ENCODE data around the gene TMEM123.

Gene TMEM123

DNA sequence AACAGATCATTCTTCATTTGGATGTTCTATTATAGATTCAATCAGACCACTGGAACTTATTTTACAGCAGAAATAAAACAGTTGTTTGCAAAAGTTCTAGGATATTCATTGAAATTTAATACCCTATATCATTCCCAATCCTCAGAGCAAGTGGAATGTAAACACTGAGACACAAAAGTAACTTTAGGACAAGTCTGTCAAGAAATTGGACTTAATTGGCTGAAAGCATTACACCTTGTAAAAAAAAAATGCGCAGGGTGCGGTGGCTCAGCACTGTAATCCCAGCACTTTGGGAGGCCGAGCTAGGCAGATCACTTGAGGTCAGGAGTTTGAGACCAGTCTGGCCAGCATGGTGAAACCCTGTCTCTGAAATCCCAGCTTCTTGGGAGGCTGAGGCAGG lies 29.9 kb upstream of the TMEM123 start:
- Mint-ChIP-seq H3K27ac (no peak overlapping the region), H3K4me1 (ENCODE audit: low read depth) (peaks cover 13% of the 10 kb centered on the region), H3K27me3 (no peaks in the 10 kb centered on the region), H3K9me3 (no peaks in the 10 kb centered on the region), H3K4me3 (no peak overlapping the region), H3K36me3 (ENCODE audit: low read depth) (no peaks in the 10 kb centered on the region)

- Mint-ChIP-seq H3K4me3 (no peak overlapping the region), H3K36me3 (ENCODE audit: low read depth) (no peaks in the 10 kb centered on the region), H3K4me1 (ENCODE audit: low read depth) (peaks cover 36% of the 10 kb centered on the region), H3K27ac (no peak overlapping the region), H3K9me3 (no peaks in the 10 kb centered on the region), H3K27me3 (no peaks in the 10 kb centered on the region)
These were observed 27.2 kb upstream of the TMEM123 start for GRCh38 chr11:102479733-102480132.

- no peaks in the 10 kb centered on the region for H3K27me3 Mint-ChIP-seq
- no peaks in the 10 kb centered on the region for H3K36me3 Mint-ChIP-seq (ENCODE audit: low read depth)
- peaks cover 46% of the 10 kb centered on the region for H3K4me1 Mint-ChIP-seq (ENCODE audit: low read depth)
- H3K4me3 Mint-ChIP-seq: no peak overlapping the region
- H3K9me3 Mint-ChIP-seq: no peaks in the 10 kb centered on the region
- no peak overlapping the region for H3K27ac Mint-ChIP-seq
These were observed 26.2 kb upstream of the TMEM123 start for GRCh38 chr11:102478673-102479299.

DNA sequence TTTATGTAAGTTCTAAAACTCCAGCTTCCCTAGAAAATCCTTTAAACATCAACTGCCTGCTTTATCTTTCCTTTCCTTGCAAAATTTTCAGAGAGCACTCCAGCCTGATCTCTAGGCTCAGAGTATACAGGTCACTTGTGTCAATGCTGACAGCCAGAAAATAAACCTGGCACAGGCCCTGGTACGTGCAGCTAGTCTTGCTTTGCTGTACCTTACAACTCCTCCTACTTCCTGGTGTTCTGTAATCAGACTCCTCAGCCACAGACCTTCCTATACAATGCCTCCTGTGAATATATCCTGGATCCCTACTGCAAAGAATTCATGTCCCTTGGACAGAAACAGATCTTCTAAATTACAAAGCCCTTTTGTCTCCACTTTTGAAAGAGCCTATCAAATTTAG lies 24.2 kb upstream of the TMEM123 start:
- Mint-ChIP-seq H3K36me3 (ENCODE audit: low read depth) (no peaks in the 10 kb centered on the region), H3K4me1 (ENCODE audit: low read depth) (peaks cover 56% of the 10 kb centered on the region), H3K4me3 (peak overlapping the region; percentile 37), H3K27me3 (no peaks in the 10 kb centered on the region), H3K27ac (peak overlapping the region; percentile 93), H3K9me3 (no peaks in the 10 kb centered on the region)

DNA sequence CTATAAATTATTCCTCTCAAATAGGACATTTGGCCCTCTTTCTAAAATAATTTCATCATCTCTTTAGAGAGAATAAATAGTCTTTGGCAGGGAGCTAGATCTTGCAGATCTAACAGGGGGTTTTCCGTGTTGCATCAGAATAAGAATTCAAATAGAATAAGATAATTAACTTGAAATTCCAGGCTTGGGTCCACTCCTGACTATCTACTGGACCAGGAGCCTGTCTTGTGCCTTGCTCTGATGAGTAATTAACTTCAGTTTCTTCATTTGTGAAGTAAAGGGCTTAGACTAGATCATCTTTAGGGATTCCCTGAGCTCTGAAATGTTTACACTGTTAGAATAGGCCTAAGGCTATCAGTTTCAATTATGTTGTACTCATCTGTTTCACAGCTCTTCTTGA lies 23.5 kb upstream of the TMEM123 start:
- no peaks in the 10 kb centered on the region for H3K9me3 Mint-ChIP-seq
- peak overlapping the region; percentile 93 for H3K27ac Mint-ChIP-seq
- peak overlapping the region; percentile 3 for H3K4me3 Mint-ChIP-seq
- no peaks in the 10 kb centered on the region for H3K27me3 Mint-ChIP-seq
- no peaks in the 10 kb centered on the region for H3K36me3 Mint-ChIP-seq (ENCODE audit: low read depth)
- peaks cover 63% of the 10 kb centered on the region for H3K4me1 Mint-ChIP-seq (ENCODE audit: low read depth)

DNA sequence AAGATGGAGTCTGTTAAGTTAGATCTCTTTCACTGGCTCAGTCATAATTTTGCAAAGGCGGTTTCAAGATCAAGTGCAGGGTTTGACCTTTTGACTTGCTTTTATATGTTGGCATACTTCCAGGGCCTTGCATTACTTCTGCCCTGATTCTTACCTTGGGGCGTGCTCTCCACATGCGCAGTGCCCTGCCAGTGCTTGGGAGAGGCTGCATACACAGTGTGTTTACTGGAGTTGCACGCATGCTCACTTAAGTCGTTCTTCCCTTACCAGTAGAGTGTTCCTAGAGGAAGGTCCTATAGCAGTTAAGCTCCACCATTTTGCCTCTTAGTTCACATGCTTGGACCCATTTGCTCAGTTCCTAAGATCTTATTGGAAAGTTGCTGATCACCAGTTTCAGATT lies 21.0 kb upstream of the TMEM123 start:
- Mint-ChIP-seq H3K36me3 (ENCODE audit: low read depth) (no peaks in the 10 kb centered on the region), H3K9me3 (no peaks in the 10 kb centered on the region), H3K4me3 (no peak overlapping the region), H3K27ac (peak overlapping the region; percentile 43), H3K27me3 (no peaks in the 10 kb centered on the region), H3K4me1 (ENCODE audit: low read depth) (peaks cover 83% of the 10 kb centered on the region)

- no peak overlapping the region for H3K27ac Mint-ChIP-seq
- no peaks in the 10 kb centered on the region for H3K27me3 Mint-ChIP-seq
- peaks cover 86% of the 10 kb centered on the region for H3K4me1 Mint-ChIP-seq (ENCODE audit: low read depth)
- no peak overlapping the region for H3K4me3 Mint-ChIP-seq
- H3K36me3 Mint-ChIP-seq (ENCODE audit: low read depth): no peaks in the 10 kb centered on the region
- no peaks in the 10 kb centered on the region for H3K9me3 Mint-ChIP-seq
These were observed 19.6 kb upstream of the TMEM123 start for GRCh38 chr11:102472127-102472526.

- Mint-ChIP-seq H3K4me3 (no peak overlapping the region), H3K27ac (no peak overlapping the region), H3K9me3 (no peaks in the 10 kb centered on the region), H3K27me3 (no peaks in the 10 kb centered on the region), H3K36me3 (ENCODE audit: low read depth) (no peaks in the 10 kb centered on the region), H3K4me1 (ENCODE audit: low read depth) (peaks cover 83% of the 10 kb centered on the region)
These were observed 18.9 kb upstream of the TMEM123 start for GRCh38 chr11:102471474-102471873.

- Mint-ChIP-seq H3K27ac (no peak overlapping the region), H3K27me3 (no peaks in the 10 kb centered on the region), H3K4me3 (peak overlapping the region; percentile 9), H3K4me1 (ENCODE audit: low read depth) (peaks cover 84% of the 10 kb centered on the region), H3K9me3 (no peaks in the 10 kb centered on the region), H3K36me3 (ENCODE audit: low read depth) (no peaks in the 10 kb centered on the region)
These were observed 17.7 kb upstream of the TMEM123 start for GRCh38 chr11:102470251-102470650.

- H3K4me1 Mint-ChIP-seq (ENCODE audit: low read depth): peaks cover 84% of the 10 kb centered on the region
- H3K27ac Mint-ChIP-seq: no peak overlapping the region
- H3K4me3 Mint-ChIP-seq: peak overlapping the region; percentile 9
- no peaks in the 10 kb centered on the region for H3K27me3 Mint-ChIP-seq
- no peaks in the 10 kb centered on the region for H3K9me3 Mint-ChIP-seq
- no peaks in the 10 kb centered on the region for H3K36me3 Mint-ChIP-seq (ENCODE audit: low read depth)
These were observed 16.7 kb upstream of the TMEM123 start for GRCh38 chr11:102469196-102469821.

DNA sequence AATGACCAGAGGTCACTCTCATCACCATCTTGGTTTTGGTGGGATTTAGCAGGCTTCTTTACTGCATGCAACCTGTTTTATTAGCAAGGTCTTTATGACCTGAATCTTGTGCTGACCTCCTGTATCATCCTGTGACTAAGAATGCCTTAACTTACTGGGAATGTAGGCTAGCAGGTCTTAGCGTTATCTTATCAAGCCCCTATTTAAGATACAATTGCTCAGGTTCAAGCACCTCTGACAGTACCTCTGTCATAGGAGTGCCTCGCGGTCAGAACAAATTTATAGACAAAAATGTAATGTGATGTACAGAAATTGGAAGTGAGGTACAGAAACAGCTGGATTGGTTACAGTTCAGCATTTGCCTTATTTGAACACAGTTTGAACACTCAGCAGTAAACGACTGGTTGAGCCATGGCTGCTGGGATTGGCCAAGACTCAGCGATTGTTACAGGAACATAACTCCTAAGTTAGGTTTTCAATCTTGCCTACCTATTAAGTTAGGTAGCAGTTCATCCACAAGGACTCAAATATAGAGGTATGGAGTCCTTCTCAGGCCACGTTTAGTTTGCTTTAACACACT lies 16.1 kb upstream of the TMEM123 start:
- H3K36me3 Mint-ChIP-seq (ENCODE audit: low read depth): no peaks in the 10 kb centered on the region
- no peak overlapping the region for H3K4me3 Mint-ChIP-seq
- no peaks in the 10 kb centered on the region for H3K9me3 Mint-ChIP-seq
- no peaks in the 10 kb centered on the region for H3K27me3 Mint-ChIP-seq
- H3K27ac Mint-ChIP-seq: no peak overlapping the region
- peaks cover 82% of the 10 kb centered on the region for H3K4me1 Mint-ChIP-seq (ENCODE audit: low read depth)

DNA sequence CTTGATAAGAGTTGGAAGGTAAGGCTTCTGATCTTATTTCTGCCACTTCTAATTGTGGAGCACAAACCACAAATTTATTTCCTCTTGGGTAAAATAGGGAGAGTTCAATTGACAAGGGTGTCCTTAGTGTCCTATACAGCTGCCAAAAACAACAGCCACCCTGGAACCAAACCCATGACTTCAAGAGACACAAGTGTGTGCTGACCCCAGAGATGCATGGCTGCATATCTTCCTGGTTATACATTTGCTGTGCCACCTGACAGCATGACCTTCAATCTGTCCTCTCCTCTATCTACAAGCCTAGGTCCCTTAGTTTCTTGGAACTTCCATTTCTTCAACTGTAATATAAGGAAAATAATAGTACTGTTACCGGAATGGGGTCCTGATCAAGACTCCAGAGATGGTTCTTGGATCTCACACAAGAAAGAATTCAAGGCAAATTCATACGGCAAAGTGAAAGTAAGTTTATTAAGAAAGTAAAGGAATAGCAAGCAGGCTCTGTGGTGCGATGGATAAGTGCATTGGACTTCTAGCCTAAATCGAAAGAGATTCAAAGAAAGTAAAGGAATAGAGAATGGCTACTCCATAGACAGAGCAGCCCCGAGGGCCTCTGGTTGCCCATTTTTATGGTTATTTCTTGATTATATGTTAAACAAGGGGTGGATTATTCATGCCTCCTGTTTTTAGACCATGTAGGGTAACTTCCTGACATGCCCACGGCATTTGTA lies 15.5 kb upstream of the TMEM123 start:
- H3K4me3 Mint-ChIP-seq: peak overlapping the region; percentile 46
- no peak overlapping the region for H3K27ac Mint-ChIP-seq
- no peaks in the 10 kb centered on the region for H3K36me3 Mint-ChIP-seq (ENCODE audit: low read depth)
- H3K27me3 Mint-ChIP-seq: no peaks in the 10 kb centered on the region
- peaks cover 75% of the 10 kb centered on the region for H3K4me1 Mint-ChIP-seq (ENCODE audit: low read depth)
- no peaks in the 10 kb centered on the region for H3K9me3 Mint-ChIP-seq

GRCh38 chr11:102467080-102467708 lies 14.6 kb upstream of the TMEM123 start:
- Mint-ChIP-seq H3K9me3 (no peaks in the 10 kb centered on the region), H3K36me3 (ENCODE audit: low read depth) (no peaks in the 10 kb centered on the region), H3K4me1 (ENCODE audit: low read depth) (peaks cover 73% of the 10 kb centered on the region), H3K27me3 (no peaks in the 10 kb centered on the region), H3K27ac (no peak overlapping the region), H3K4me3 (no peak overlapping the region)

- Mint-ChIP-seq H3K36me3 (ENCODE audit: low read depth) (no peaks in the 10 kb centered on the region), H3K27ac (no peak overlapping the region), H3K4me3 (no peak overlapping the region), H3K27me3 (no peaks in the 10 kb centered on the region), H3K9me3 (no peaks in the 10 kb centered on the region), H3K4me1 (ENCODE audit: low read depth) (peaks cover 69% of the 10 kb centered on the region)
These were observed 13.1 kb upstream of the TMEM123 start for GRCh38 chr11:102465696-102466095.

All from stimulated activated naive CD8-positive, alpha-beta T cell treated with anti-CD3 and anti-CD28 coated beads, Interleukin-15, Interleukin-2, amounts not matched to agents 100 ng/mL and 50 ng/mL, for 24 hours (primary cell).